GM12878 (cell line): Measurements from ENCODE around the gene KBTBD13. TPM values are rescaled to one million over a fixed set of nuclear protein-coding genes. Genes with fewer than 3 reads are reported as not detected.

Experiments
- ATAC-seq: fragments of 200-7000 bp; cut with Tn5 transposase; 3 replicates; pipeline ENCODE4 v1.9.1; 2020; ENCODE audit warnings: mild to moderate bottlenecking, moderate library complexity
- BruUV-seq: library from RNA; stranded (reverse); fragments of 400-500 nt; replicated peaks from 2 replicates; lab custom pipeline; 2021; lab: Mats Ljungman, UMichigan
- CTCF ChIA-PET: fragments of 300-600 bp; sonication (Branson Sonifier 250); formaldehyde crosslinking; extraction: SDS; loops from one replicate; lab custom pipeline; 2021; ENCODE audit warnings: inconsistent platforms; lab: Yijun Ruan, JAX
- POLR2A ChIA-PET: fragments of 350-600 bp; formaldehyde crosslinking; extraction: SDS; loops from one replicate; lab custom pipeline; 2021; ENCODE audit warnings: inconsistent platforms; lab: Charles Lee
- RAD21 ChIA-PET: fragments of 300-600 bp; sonication (Branson Sonifier 250); formaldehyde crosslinking; loops from one replicate; lab custom pipeline; 2023; ENCODE audit warnings: antibody characterized with exemption; ENCODE audit not compliant: unreplicated experiment; lab: Charles Lee
- SMC1A ChIA-PET: fragments of 300-600 bp; sonication (Branson Sonifier 250); formaldehyde crosslinking; loops from one replicate; lab custom pipeline; 2023; ENCODE audit not compliant: unreplicated experiment, uncharacterized antibody; lab: Charles Lee
- DNase-seq: peaks from one replicate; pipeline ENCODE4 v3.0.0-alpha.2; 2011; ENCODE audit warnings: low read depth, low spot score
- FAIRE-seq: peaks from 3 replicates; lab custom pipeline; 2011; peaks lifted over from hg19 to GRCh38; lab: Jason Lieb, UNC
- H2AFZ ChIP-seq: 2 replicates; pipeline ENCODE4 v1.6.0; 2011; ENCODE audit warnings: low read depth, low read length, control low read depth; ENCODE audit not compliant: control insufficient read depth
- H3K27ac ChIP-seq: 2 replicates; pipeline ENCODE4 v1.5.1; 2011; ENCODE audit warnings: control low read depth; ENCODE audit not compliant: control insufficient read depth, insufficient read depth
- H3K27me3 ChIP-seq, 2 experiments: replicated peaks in 1 of 2; 2 replicates each; pipeline versions ENCODE4 v1.6.0 to v1.6.1; 2011; ENCODE audit warnings: low read length in 1 of 2; ENCODE audit not compliant: control insufficient read depth in 2 of 2, insufficient read depth in 2 of 2
- H3K36me3 ChIP-seq, 2 experiments: 2 replicates each; pipeline ENCODE4 v1.5.1; 2011; ENCODE audit warnings: low read length in 1 of 2; ENCODE audit not compliant: control insufficient read depth in 2 of 2, insufficient read depth in 2 of 2
- H3K4me1 ChIP-seq: 2 replicates; pipeline ENCODE4 v1.6.1; 2011; ENCODE audit warnings: mild to moderate bottlenecking, low read length, moderate library complexity, mixed read lengths; ENCODE audit not compliant: control insufficient read depth, insufficient read depth
- H3K4me2 ChIP-seq: 2 replicates; pipeline ENCODE4 v1.6.0; 2011; ENCODE audit warnings: control low read depth; ENCODE audit not compliant: control insufficient read depth, insufficient read depth
- H3K4me3 ChIP-seq: fragments of 200-600 bp; sonication (generic); 2 replicates; pipeline ENCODE4 v1.5.1; 2016
- H3K79me2 ChIP-seq: 2 replicates; pipeline ENCODE4 v1.6.0; 2011; ENCODE audit warnings: low read length; ENCODE audit not compliant: control insufficient read depth, insufficient read depth
- H3K9ac ChIP-seq: 2 replicates; pipeline ENCODE4 v1.8.0; 2011; ENCODE audit warnings: low read length, control low read depth, mixed read lengths; ENCODE audit not compliant: control insufficient read depth, insufficient read depth
- H3K9me3 ChIP-seq: replicated peaks from 3 replicates; pipeline ENCODE4 v1.5.1; 2011; ENCODE audit warnings: mild to moderate bottlenecking, low read length; ENCODE audit not compliant: control insufficient read depth, insufficient read depth
- H4K20me1 ChIP-seq: 2 replicates; pipeline ENCODE4 v1.6.0; 2011; ENCODE audit not compliant: control insufficient read depth, insufficient read depth
- CHD4 ChIP-seq: fragments of 200-600 bp; sonication (generic); IDR thresholded peaks from 2 replicates; pipeline ENCODE4 v1.6.1; 2016; ENCODE audit warnings: mild to moderate bottlenecking
- EZH2 ChIP-seq: IDR thresholded peaks from 2 replicates; pipeline ENCODE4 v1.6.1; 2012; ENCODE audit warnings: low read depth, mild to moderate bottlenecking, control low read depth, inconsistent platforms, low read length, borderline replicate concordance; ENCODE audit not compliant: control insufficient read depth
- NFYA ChIP-seq: IDR thresholded peaks from 2 replicates; pipeline ENCODE4 v1.6.1; 2011; ENCODE audit warnings: low read depth, mild to moderate bottlenecking, low read length, improper control_type of control experiment, borderline replicate concordance
- NFYB ChIP-seq: IDR thresholded peaks from 2 replicates; pipeline ENCODE4 v1.6.1; 2011; ENCODE audit warnings: low read depth, mild to moderate bottlenecking, low read length, improper control_type of control experiment, moderate library complexity; ENCODE audit not compliant: insufficient read depth
- NR2C1 ChIP-seq: fragments of 450-650 bp; IDR thresholded peaks from 2 replicates; pipeline ENCODE4 v1.6.1; 2017; ENCODE audit warnings: antibody characterized with exemption, mild to moderate bottlenecking, moderate library complexity
- PAX5 ChIP-seq: IDR thresholded peaks from 2 replicates; pipeline ENCODE4 v1.6.1; 2011; ENCODE audit warnings: low read depth, low read length, borderline replicate concordance
- POLR2A ChIP-seq: IDR thresholded peaks from 2 replicates; pipeline ENCODE4 v1.6.1; 2011; ENCODE audit warnings: low read depth, mild to moderate bottlenecking, low read length
- POU2F2 ChIP-seq: IDR thresholded peaks from 3 replicates; pipeline ENCODE4 v1.6.1; 2011; ENCODE audit warnings: low read depth, mild to moderate bottlenecking, low read length, borderline replicate concordance
- RB1 ChIP-seq: fragments of 450-650 bp; formaldehyde crosslinking; IDR thresholded peaks from 2 replicates; pipeline ENCODE4 v1.6.1; 2017; ENCODE audit warnings: mild to moderate bottlenecking, borderline replicate concordance
- RCOR1 ChIP-seq: conservative IDR thresholded peaks from 2 replicates; pipeline ENCODE4 v1.6.1; 2012; ENCODE audit warnings: low read depth, low read length, improper control_type of control experiment
- SMC3 ChIP-seq: IDR thresholded peaks from 2 replicates; pipeline ENCODE4 v1.6.1; 2011; ENCODE audit warnings: low read length, improper control_type of control experiment, borderline replicate concordance
- SP1 ChIP-seq: IDR thresholded peaks from one replicate; pipeline ENCODE4 v1.6.1; 2011; ENCODE audit warnings: low read depth, low read length
- SREBF1 ChIP-seq: IDR thresholded peaks from 2 replicates; pipeline ENCODE4 v1.6.1; 2012; ENCODE audit warnings: mild to moderate bottlenecking, low read length
- SREBF2 ChIP-seq: IDR thresholded peaks from 2 replicates; pipeline ENCODE4 v1.6.1; 2012; ENCODE audit warnings: mild to moderate bottlenecking, low read length
- TAF1 ChIP-seq: IDR thresholded peaks from 2 replicates; pipeline ENCODE4 v1.6.1; 2011; ENCODE audit warnings: mild to moderate bottlenecking, low read depth, low read length, borderline replicate concordance
- WGBS: methylation state at CpG from one replicate; pipeline ENCODE4 v1.1.6; 2016; ENCODE audit warnings: low lambda C conversion rate; ENCODE audit not compliant: insufficient replicate concordance, insufficient coverage; ENCODE audit errors: missing lambda C conversion rate; 5-methylcytosine and 5-hydroxymethylcytosine counted together
- in situ Hi-C: fragments of 300-500 bp; cut with MboI; formaldehyde crosslinking; loops from 9 replicates; pipeline ENCODE4 v1.14.3; 2018; ENCODE audit warnings: mixed read lengths
- intact Hi-C: fragments of 100-400 bp; cut with micrococcal nuclease; formaldehyde crosslinking; loops from one replicate; pipeline ENCODE4 v1.14.2; 2022; ENCODE audit not compliant: unreplicated experiment
- polyA plus RNA-seq, 11 experiments: library from polyadenylated mRNA; depleted of rRNA in 4 of 11; unstranded in 6 of 11; stranded (reverse) in 5 of 11; fragments of >200 nt; fragmentation: Nextera tagmentation in 4 of 11; fragmentation: Illumina TruSeq in 1 of 11; extraction: Ambion mirVana in 4 of 11; extraction: Trizol in 1 of 11; gene quantifications; 1 replicate in 1 of 11; 2 replicates in 10 of 11; pipeline versions ENCODE4 v1.2.1 to v1.2.3, GENCODE V29; 2011 to 2016; ENCODE audit warnings: inconsistent platforms in 2 of 11, missing spikeins in 2 of 11, low read depth in 1 of 11
- total RNA-seq, 4 experiments: library from RNA; depleted of rRNA in 3 of 4; stranded (reverse); fragments of >200 nt in 3 of 4; fragmentation: Illumina TruSeq in 1 of 4; extraction: Trizol in 1 of 4; gene quantifications; 2 replicates each; pipeline versions ENCODE4 v1.2.1 to v1.2.3, GENCODE V29; 2013 to 2021
- TF ChIP-seq, protein P1 (sequence below): fragments of 450-650 bp; IDR thresholded peaks from 2 replicates; pipeline ENCODE4 v1.6.1; 2018; ENCODE audit warnings: mild to moderate bottlenecking, low read depth, moderate library complexity; ENCODE audit not compliant: partially characterized antibody

The KBTBD13 gene
- total and polyA plus RNA-seq, 10 of the 15 experiments (the other 5 are each of a cell fraction or from before 2014, with no cell fraction given) = 0.06 TPM; not detected in 9

DNA sequence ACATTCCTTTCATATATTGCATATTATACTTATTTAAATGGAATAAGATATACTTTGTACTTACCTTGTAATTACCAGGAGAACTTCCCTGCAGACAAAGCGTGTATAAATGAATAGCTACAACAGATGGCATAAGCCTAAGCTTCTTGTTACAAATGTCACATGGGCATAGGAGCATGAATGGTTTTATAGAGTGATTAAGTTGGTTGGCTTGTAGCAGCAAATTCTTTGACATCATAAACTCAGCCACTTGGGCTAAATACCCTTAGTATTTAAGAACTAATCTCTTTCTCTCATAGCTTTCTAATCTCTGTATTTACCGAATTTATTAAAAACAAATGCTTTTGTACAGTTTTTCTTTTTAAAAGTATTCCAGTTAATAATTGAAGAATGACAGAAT lies 38.5 kb downstream of the KBTBD13 start, which contains the start of gene UBAP1L:
Gene UBAP1L, minus strand, starts transcription at position 115 of the 400 bp plus-strand sequence. CDS start 8,985 bp downstream, outside the sequence.
- POLR2A ChIA-PET = interaction anchor here (0.6 kb wide), 1 partner anchor 61 kb away, joined by 3 read pairs; no protein-coding TSS in a partner anchor
- RAD21 ChIA-PET = no interaction called here
- no peak within 1 kb of the TSS for H3K4me2 ChIP-seq
- ATAC-seq (no peak), FAIRE-seq (no peak), DNase-seq (no peak)
- no peak within 1 kb of the TSS for H3K4me3 ChIP-seq
- SMC1A ChIA-PET = interaction anchor here (0.9 to 1.3 kb wide), 3 partner anchors 14 to 162 kb away, joined by 3 read pairs; no protein-coding TSS in a partner anchor
- no peak within 1 kb of the TSS for H3K27ac ChIP-seq
- H3K9ac ChIP-seq = no peak within 1 kb of the TSS
- no peaks in the 10 kb centered on the region for H3K79me2 ChIP-seq
- WGBS = 96% methylated on average over 2 of the region's 2 CpGs
- intact Hi-C loops (no loop called here), in situ Hi-C loops (no loop called here)
- no peak within 1 kb of the TSS for H2AFZ ChIP-seq
- H4K20me1 ChIP-seq = no peaks in the 10 kb centered on the region
- BruUV-seq = no TSS peak
- H3K9me3 ChIP-seq = no peaks in the 10 kb centered on the region
- no peaks in the 10 kb centered on the region for H3K4me1 ChIP-seq
- no peak for TF ChIP-seq SREBF2
- TF ChIP-seq SP1 = no peak
- TF ChIP-seq, protein P1, sequence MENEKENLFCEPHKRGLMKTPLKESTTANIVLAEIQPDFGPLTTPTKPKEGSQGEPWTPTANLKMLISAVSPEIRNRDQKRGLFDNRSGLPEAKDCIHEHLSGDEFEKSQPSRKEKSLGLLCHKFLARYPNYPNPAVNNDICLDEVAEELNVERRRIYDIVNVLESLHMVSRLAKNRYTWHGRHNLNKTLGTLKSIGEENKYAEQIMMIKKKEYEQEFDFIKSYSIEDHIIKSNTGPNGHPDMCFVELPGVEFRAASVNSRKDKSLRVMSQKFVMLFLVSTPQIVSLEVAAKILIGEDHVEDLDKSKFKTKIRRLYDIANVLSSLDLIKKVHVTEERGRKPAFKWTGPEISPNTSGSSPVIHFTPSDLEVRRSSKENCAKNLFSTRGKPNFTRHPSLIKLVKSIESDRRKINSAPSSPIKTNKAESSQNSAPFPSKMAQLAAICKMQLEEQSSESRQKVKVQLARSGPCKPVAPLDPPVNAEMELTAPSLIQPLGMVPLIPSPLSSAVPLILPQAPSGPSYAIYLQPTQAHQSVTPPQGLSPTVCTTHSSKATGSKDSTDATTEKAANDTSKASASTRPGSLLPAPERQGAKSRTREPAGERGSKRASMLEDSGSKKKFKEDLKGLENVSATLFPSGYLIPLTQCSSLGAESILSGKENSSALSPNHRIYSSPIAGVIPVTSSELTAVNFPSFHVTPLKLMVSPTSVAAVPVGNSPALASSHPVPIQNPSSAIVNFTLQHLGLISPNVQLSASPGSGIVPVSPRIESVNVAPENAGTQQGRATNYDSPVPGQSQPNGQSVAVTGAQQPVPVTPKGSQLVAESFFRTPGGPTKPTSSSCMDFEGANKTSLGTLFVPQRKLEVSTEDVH = no peak
- TF ChIP-seq EZH2 = no peak
- no peak for TF ChIP-seq SREBF1
- TF ChIP-seq POU2F2 = no peak
- no peak for TF ChIP-seq NR2C1
- no peak for TF ChIP-seq SMC3
- no peak for TF ChIP-seq POLR2A
- TF ChIP-seq NFYB = no peak
- TF ChIP-seq RB1 = no peak
- TF ChIP-seq RCOR1 = no peak
- TF ChIP-seq TAF1 = no peak
- TF ChIP-seq CHD4 = no peak
- no peak for TF ChIP-seq NFYA
- TF ChIP-seq PAX5 = no peak
- TF ChIP-seq, all 136 proteins: peak for 0
- Histone ChIP-seq H3K27me3 (no peaks in the 10 kb centered on the region), H3K36me3 (peaks cover 8 to 30% of the 10 kb centered on the region in 2 experiments)
- CTCF ChIA-PET = interaction anchor here (0.6 to 2.8 kb wide), 6 partner anchors 9 to 67 kb away, joined by 3 to 10 read pairs (median 3); no protein-coding TSS in a partner anchor
